Hepatocyte (in vitro differentiated cells): ENCODE measurements around the gene RPL41. TPM values are rescaled to one million over a fixed set of nuclear protein-coding genes. Genes with fewer than 3 reads are reported as not detected.

Experiments used
- DNase-seq: peaks from one replicate; pipeline ENCODE4 v3.0.0-alpha.2; 2016; ENCODE audit warnings: low spot score
- H2AFZ ChIP-seq: fragments of 200-600 bp; sonication (generic); 2 replicates; pipeline ENCODE4 v1.6.0; 2016; ENCODE audit warnings: antibody characterized with exemption, mild to moderate bottlenecking
- H3K27ac ChIP-seq: fragments of 200-600 bp; sonication (generic); 2 replicates; pipeline ENCODE4 v1.5.1; 2016; ENCODE audit warnings: mild to moderate bottlenecking
- H3K27me3 ChIP-seq: fragments of 200-600 bp; sonication (generic); 2 replicates; pipeline ENCODE4 v1.6.1; 2016
- H3K36me3 ChIP-seq: fragments of 200-600 bp; sonication (generic); replicated peaks from 2 replicates; pipeline ENCODE4 v1.5.1; 2016; ENCODE audit warnings: low read depth; ENCODE audit not compliant: insufficient read depth
- H3K4me1 ChIP-seq: fragments of 200-600 bp; sonication (generic); 2 replicates; pipeline ENCODE4 v1.5.1; 2016; ENCODE audit warnings: mild to moderate bottlenecking, moderate library complexity; ENCODE audit not compliant: insufficient read depth
- H3K4me2 ChIP-seq: fragments of 200-600 bp; sonication (generic); 2 replicates; pipeline ENCODE4 v1.6.0; 2016
- H3K4me3 ChIP-seq: fragments of 200-600 bp; sonication (generic); 2 replicates; pipeline ENCODE4 v1.5.1; 2016; ENCODE audit warnings: mild to moderate bottlenecking
- H3K79me2 ChIP-seq: fragments of 200-600 bp; sonication (generic); 2 replicates; pipeline ENCODE4 v1.6.0; 2017; ENCODE audit warnings: mild to moderate bottlenecking
- H3K9me2 ChIP-seq: fragments of 200-600 bp; sonication (generic); replicated peaks from 2 replicates; pipeline ENCODE4 v1.6.0; 2017; ENCODE audit warnings: mild to moderate bottlenecking; ENCODE audit not compliant: insufficient read depth
- H3K9me3 ChIP-seq: fragments of 200-600 bp; sonication (generic); 2 replicates; pipeline ENCODE4 v1.5.1; 2016; ENCODE audit warnings: low read depth, mild to moderate bottlenecking
- H4K20me1 ChIP-seq: fragments of 200-600 bp; sonication (generic); 2 replicates; pipeline ENCODE4 v1.6.0; 2016; ENCODE audit warnings: mild to moderate bottlenecking; ENCODE audit not compliant: insufficient read depth, poor library complexity, severe bottlenecking
- CTCF ChIP-seq: fragments of 200-600 bp; sonication (generic); IDR thresholded peaks from 2 replicates; pipeline ENCODE4 v1.5.1; 2016; ENCODE audit warnings: antibody characterized with exemption, mild to moderate bottlenecking; ENCODE audit not compliant: poor library complexity
- EZH2 ChIP-seq: fragments of 200-600 bp; sonication (generic); IDR thresholded peaks from 2 replicates; pipeline ENCODE4 v1.6.1; 2016; ENCODE audit warnings: antibody characterized with exemption, mild to moderate bottlenecking, borderline replicate concordance
- EZH2phosphoT487 ChIP-seq: fragments of 200-600 bp; sonication (generic); IDR thresholded peaks from one replicate; pipeline ENCODE4 v1.6.1; 2018; ENCODE audit warnings: antibody characterized with exemption, mild to moderate bottlenecking, low read depth, moderate library complexity; ENCODE audit not compliant: unreplicated experiment, severe bottlenecking
- WGBS: methylation state at CpG from one replicate; pipeline ENCODE4 v1.1.6; 2016; ENCODE audit warnings: low lambda C conversion rate; ENCODE audit errors: missing lambda C conversion rate; 5-methylcytosine and 5-hydroxymethylcytosine counted together
- polyA plus RNA-seq: library from polyadenylated mRNA; unstranded; fragments of >200 nt; fragmentation: Nextera tagmentation; extraction: Ambion mirVana; gene quantifications from 2 replicates; pipeline ENCODE4 v1.2.1, GENCODE V29; 2016
- total RNA-seq: library from RNA; depleted of rRNA; stranded (reverse); fragments of >200 nt; gene quantifications from 2 replicates; pipeline ENCODE4 v1.2.3, GENCODE V29; 2014

Gene RPL41
- total and polyA plus RNA-seq, 2 experiments from 2014 or later: 2,240 to 2,801 TPM

DNA sequence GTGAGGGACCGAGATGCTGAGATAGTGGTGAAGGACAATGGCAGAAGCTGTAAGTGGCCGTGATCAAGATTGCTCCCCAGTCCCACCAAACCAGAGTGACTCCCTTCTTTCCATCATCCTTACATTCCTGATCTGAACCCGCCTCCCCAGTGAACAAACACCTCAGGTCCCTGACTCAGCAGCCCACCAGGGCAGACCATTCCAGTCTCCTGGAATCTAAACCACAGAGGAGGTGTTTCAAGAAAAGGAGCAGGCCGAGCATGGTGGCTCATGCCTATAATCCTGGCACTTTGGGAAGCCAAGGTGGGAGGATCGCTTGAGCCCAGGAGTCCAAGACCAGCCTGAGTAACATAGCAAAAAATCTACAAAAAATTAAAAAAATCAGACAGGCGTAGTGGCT is 29.8 kb upstream of the RPL41 start:
- Histone ChIP-seq H3K4me1 (peaks cover 7% of the 10 kb centered on the region), H3K9me2 (no peaks in the 10 kb centered on the region), H4K20me1 (no peaks in the 10 kb centered on the region), H3K36me3 (no peaks in the 10 kb centered on the region), H3K79me2 (peaks cover 33% of the 10 kb centered on the region), H3K27ac (no peak overlapping the region), H3K4me2 (no peak overlapping the region), H2AFZ (no peak overlapping the region), H3K27me3 (no peaks in the 10 kb centered on the region), H3K4me3 (no peak overlapping the region), H3K9me3 (no peaks in the 10 kb centered on the region)
- WGBS: 86% methylated on average over 6 of the region's 6 CpGs
- TF ChIP-seq CTCF (no peak), EZH2 (no peak), EZH2phosphoT487 (no peak)
- DNase-seq: no peak

DNA sequence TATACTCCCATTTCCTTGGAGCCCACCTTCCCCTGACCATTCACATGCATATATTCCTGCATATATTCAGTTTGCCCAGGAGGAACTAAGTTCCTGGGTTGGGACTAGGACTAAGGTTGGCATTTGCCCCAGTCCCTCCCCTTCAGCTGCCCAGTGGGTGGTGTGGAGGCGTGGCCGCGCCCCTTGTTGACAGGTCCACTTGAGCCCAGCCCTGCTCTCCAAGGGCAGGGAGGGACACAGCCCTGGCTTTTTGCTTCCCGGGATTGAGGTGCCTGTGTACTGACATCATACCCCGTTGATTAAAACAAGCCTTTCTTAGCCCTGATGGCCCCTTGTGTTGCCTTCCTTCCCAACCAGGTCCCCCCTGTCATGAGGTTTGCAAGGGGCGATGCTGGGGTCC is 29.2 kb upstream of the RPL41 start:
- Histone ChIP-seq H2AFZ (no peak overlapping the region), H3K4me3 (no peak overlapping the region), H3K27ac (no peak overlapping the region), H3K4me1 (peaks cover 7% of the 10 kb centered on the region), H3K27me3 (no peaks in the 10 kb centered on the region), H3K9me3 (no peaks in the 10 kb centered on the region), H4K20me1 (no peaks in the 10 kb centered on the region), H3K4me2 (no peak overlapping the region), H3K36me3 (no peaks in the 10 kb centered on the region), H3K9me2 (no peaks in the 10 kb centered on the region), H3K79me2 (peaks cover 33% of the 10 kb centered on the region)
- DNase-seq: no peak
- WGBS: 84% methylated on average over 6 of the region's 6 CpGs
- no peak for TF ChIP-seq CTCF
- TF ChIP-seq EZH2: no peak

GRCh38 chr12:56097738-56098137 is 18.7 kb upstream of the RPL41 start:
- TF ChIP-seq CTCF: no peak
- TF ChIP-seq EZH2: no peak
- no peak for TF ChIP-seq EZH2phosphoT487
- no peaks in the 10 kb centered on the region for H3K4me1 ChIP-seq
- H3K9me3 ChIP-seq: no peaks in the 10 kb centered on the region
- no peak overlapping the region for H2AFZ ChIP-seq
- no peak overlapping the region for H3K4me2 ChIP-seq
- H4K20me1 ChIP-seq: no peaks in the 10 kb centered on the region
- no peaks in the 10 kb centered on the region for H3K27me3 ChIP-seq
- WGBS: 94% methylated on average over 6 of the region's 6 CpGs
- no peak overlapping the region for H3K4me3 ChIP-seq
- no peaks in the 10 kb centered on the region for H3K9me2 ChIP-seq
- no peaks in the 10 kb centered on the region for H3K36me3 ChIP-seq
- no peak for DNase-seq
- no peak overlapping the region for H3K27ac ChIP-seq
- H3K79me2 ChIP-seq: no peaks in the 10 kb centered on the region

GRCh38 chr12:56098592-56098991 is 17.8 kb upstream of the RPL41 start:
- Histone ChIP-seq H3K36me3 (no peaks in the 10 kb centered on the region), H3K9me3 (no peaks in the 10 kb centered on the region), H4K20me1 (no peaks in the 10 kb centered on the region), H3K4me3 (no peak overlapping the region), H3K79me2 (no peaks in the 10 kb centered on the region), H3K27ac (no peak overlapping the region), H2AFZ (no peak overlapping the region), H3K4me1 (peaks cover 4% of the 10 kb centered on the region), H3K9me2 (no peaks in the 10 kb centered on the region), H3K4me2 (no peak overlapping the region), H3K27me3 (no peaks in the 10 kb centered on the region)
- DNase-seq: no peak
- 93% methylated on average over 3 of the region's 3 CpGs for WGBS
- TF ChIP-seq EZH2 (no peak), EZH2phosphoT487 (no peak), CTCF (no peak)
